Mammary epithelial cell (primary cell): ENCODE measurements around the gene ZNF70.

Source experiments
- CTCF ChIP-seq, 2 donors: IDR thresholded peaks in 1 of 2; conservative IDR thresholded peaks in 1 of 2; 2 replicates each; pipeline ENCODE4 v1.5.1; 2011 to 2012; ENCODE audit warnings: inconsistent platforms in 2 of 2, low read length in 2 of 2, mild to moderate bottlenecking in 2 of 2, control low read depth in 1 of 2, low read depth in 1 of 2; ENCODE audit not compliant: insufficient read depth in 1 of 2; ENCODE audit errors: extremely low read depth in 1 of 2
- EZH2 ChIP-seq: IDR thresholded peaks from 2 replicates; pipeline ENCODE4 v1.6.1; 2012; ENCODE audit warnings: low read length, inconsistent platforms, borderline replicate concordance

GRCh38 chr22:23759566-23759965 lies 8.7 kb upstream of the ZNF70 start:
- TF ChIP-seq CTCF (conservative IDR thresholded peaks at IDR 0.05 in 1 of 2, IDR thresholded peaks at IDR 0.05 in 1 of 2; ENCODE audit: extremely low read depth in 1 of 2, insufficient read depth in 1 of 2, low read depth in 1 of 2, low read length in 2 of 2): no peak
- no peak for TF ChIP-seq EZH2
